K562 (cell line): ENCODE data around the gene PPIL6. TPM values are rescaled to one million over a fixed set of nuclear protein-coding genes. Genes with fewer than 3 reads are reported as not detected.

Experiments
- ATAC-seq: fragments of 200-7000 bp; cut with Tn5 transposase; 3 replicates; pipeline ENCODE4 v1.9.1; 2020; ENCODE audit warnings: moderate library complexity
- BruUV-seq: library from RNA; stranded (reverse); fragments of 400-500 nt; replicated peaks from 2 replicates; lab custom pipeline; 2021; lab: Mats Ljungman, UMichigan
- CTCF ChIA-PET: fragments of 300-600 bp; formaldehyde crosslinking; extraction: SDS; loops from one replicate; lab custom pipeline; 2021; ENCODE audit warnings: low intra/inter-chr PET ratio; lab: Yijun Ruan, JAX
- POLR2A ChIA-PET: fragments of 300-600, 350-650 bp; sonication (Branson Sonifier 250); formaldehyde crosslinking; extraction: SDS; loops from one replicate; lab custom pipeline; 2021; ENCODE audit warnings: antibody characterized with exemption, inconsistent platforms; lab: Yijun Ruan, JAX
- DNase-seq, 4 experiments: peaks; one replicate each; pipeline versions ENCODE4 v3.0.0 to v3.0.0-alpha.2; 2011 to 2018; ENCODE audit warnings: low spot score in 3 of 4, mixed read lengths in 3 of 4; ENCODE audit errors: extremely low read depth in 1 of 4
- FAIRE-seq: peaks from 2 replicates; lab custom pipeline; 2011; peaks lifted over from hg19 to GRCh38; lab: Jason Lieb, UNC
- H2AFZ ChIP-seq: 2 replicates; pipeline ENCODE4 v1.6.0; 2011; ENCODE audit warnings: low read depth, low read length, control low read depth, inconsistent platforms
- H3K27ac ChIP-seq: fragments of 200-600 bp; 3 replicates; pipeline ENCODE4 v1.8.0; 2011; ENCODE audit warnings: low read depth, mild to moderate bottlenecking, control low read depth, inconsistent platforms, low read length, moderate library complexity, mixed read lengths; ENCODE audit errors: extremely low read depth
- H3K27me3 ChIP-seq, 2 experiments: fragments of 300-600 bp in 1 of 2; 2 replicates in 1 of 2; 3 replicates in 1 of 2; pipeline versions ENCODE4 v1.6.0 to v1.8.0; 2011; ENCODE audit warnings: inconsistent platforms in 2 of 2, low read length in 2 of 2, mild to moderate bottlenecking in 1 of 2, mixed read lengths in 1 of 2, moderate library complexity in 1 of 2; ENCODE audit not compliant: control insufficient read depth in 2 of 2, insufficient read depth in 2 of 2
- H3K36me3 ChIP-seq: fragments of 300-600 bp; 3 replicates; pipeline ENCODE4 v1.8.0; 2011; ENCODE audit warnings: mild to moderate bottlenecking, low read length, inconsistent platforms; ENCODE audit not compliant: control insufficient read depth, insufficient read depth
- H3K4me1 ChIP-seq, 2 experiments: fragments of 200-600 bp in 1 of 2; replicated peaks in 1 of 2; 2 replicates in 1 of 2; 3 replicates in 1 of 2; pipeline versions ENCODE4 v1.5.1 to v1.8.0; 2011; ENCODE audit warnings: inconsistent platforms in 2 of 2, low read length in 2 of 2, mild to moderate bottlenecking in 1 of 2, mixed read lengths in 1 of 2, moderate library complexity in 1 of 2; ENCODE audit not compliant: control insufficient read depth in 2 of 2, insufficient read depth in 2 of 2
- H3K4me2 ChIP-seq: 2 replicates; pipeline ENCODE4 v1.6.1; 2011; ENCODE audit warnings: low read length, control low read depth, inconsistent platforms, mixed read lengths; ENCODE audit not compliant: insufficient read depth
- H3K4me3 ChIP-seq: fragments of 200-600 bp; sonication (generic), shearing (Covaris generic); 2 replicates; pipeline ENCODE4 v1.5.1; 2016; ENCODE audit warnings: control low read depth, inconsistent platforms
- H3K79me2 ChIP-seq: fragments of 200-600 bp; 3 replicates; pipeline ENCODE4 v1.8.0; 2011; ENCODE audit warnings: low read length, inconsistent platforms; ENCODE audit not compliant: control insufficient read depth, insufficient read depth
- H3K9ac ChIP-seq, 2 experiments: 2 replicates each; pipeline versions ENCODE4 v1.6.0 to v1.6.1; 2011; ENCODE audit warnings: low read depth in 2 of 2, low read length in 2 of 2, control low read depth in 1 of 2, inconsistent platforms in 1 of 2, mild to moderate bottlenecking in 1 of 2, mixed read lengths in 1 of 2; ENCODE audit not compliant: insufficient read depth in 1 of 2
- H3K9me1 ChIP-seq: one replicate; pipeline ENCODE4 v1.6.0; 2011; ENCODE audit warnings: inconsistent platforms, mild to moderate bottlenecking, low read length, moderate library complexity; ENCODE audit not compliant: control insufficient read depth, insufficient read depth
- H3K9me3 ChIP-seq: replicated peaks from 2 replicates; pipeline ENCODE4 v1.5.1; 2011; ENCODE audit warnings: low read depth, low read length, inconsistent platforms; ENCODE audit not compliant: control insufficient read depth, insufficient read depth
- H4K20me1 ChIP-seq: replicated peaks from 2 replicates; pipeline ENCODE4 v1.6.1; 2011; ENCODE audit warnings: low read length, inconsistent platforms, mixed read lengths; ENCODE audit not compliant: control insufficient read depth, insufficient read depth
- NCOA4 ChIP-seq: fragments of 450-650 bp; IDR thresholded peaks from 2 replicates; pipeline ENCODE4 v1.6.1; 2018; ENCODE audit warnings: mild to moderate bottlenecking; ENCODE audit not compliant: partially characterized antibody
- SRSF9 ChIP-seq: fragments of 200-400 bp; formaldehyde crosslinking; IDR thresholded peaks from 2 replicates; pipeline ENCODE4 v1.6.1; 2017; ENCODE audit warnings: low read depth, low read length, borderline replicate concordance
- ZHX1 ChIP-seq: fragments of 150-350 bp; conservative IDR thresholded peaks from 2 replicates; pipeline ENCODE4 v1.6.1; 2014; ENCODE audit warnings: low read length
- WGBS: fragments of 100-300 bp; shearing (Covaris generic); methylation state at CpG from one replicate; pipeline ENCODE4 v1.1.6; 2016; ENCODE audit warnings: low coverage, mixed read lengths; ENCODE audit not compliant: insufficient coverage; ENCODE audit errors: missing lambda C conversion rate; 5-methylcytosine and 5-hydroxymethylcytosine counted together
- in situ Hi-C: fragments of 300-500 bp; cut with MboI; formaldehyde crosslinking; loops from 4 replicates; pipeline ENCODE4 v1.15.0; 2018; ENCODE audit warnings: inconsistent platforms, mixed read lengths
- intact Hi-C: fragments of 100-400 bp; cut with micrococcal nuclease; formaldehyde crosslinking; loops from 2 replicates; pipeline ENCODE4 v1.14.2; 2022
- polyA plus RNA-seq, 8 experiments: library from polyadenylated mRNA; depleted of rRNA in 4 of 8; stranded (reverse) in 5 of 8; unstranded in 3 of 8; fragments of >200 nt; fragmentation: Nextera tagmentation in 2 of 8; fragmentation: Illumina TruSeq in 1 of 8; extraction: Ambion mirVana in 2 of 8; extraction: Trizol in 1 of 8; gene quantifications; 2 replicates each; pipeline versions ENCODE4 v1.2.1 to v1.2.3, GENCODE V29; 2011 to 2014; ENCODE audit warnings: inconsistent platforms in 1 of 8, missing spikeins in 1 of 8
- total RNA-seq, 7 experiments: library from RNA; depleted of rRNA in 6 of 7; stranded (reverse); fragments of >200 nt in 6 of 7; fragmentation: Illumina TruSeq in 2 of 7; extraction: Trizol in 2 of 7; gene quantifications; 2 replicates each; pipeline versions ENCODE4 v1.2.1 to v1.2.3, GENCODE V29; 2011 to 2021; ENCODE audit warnings: low replicate concordance in 1 of 7

Gene PPIL6
- total and polyA plus RNA-seq, 9 of the 15 experiments (the other 6 are each of a cell fraction or from before 2014, with no cell fraction given), result 0.03 to 0.98 (median 0.41) TPM; not detected in 1

- WGBS, result 94% methylated on average over 2 of the region's 2 CpGs
- no TSS peak for BruUV-seq
- H3K9me3 ChIP-seq, result no peaks in the 10 kb centered on the region
- DNase-seq (no peak), ATAC-seq (no peak)
- H3K9me1 ChIP-seq, result no peaks in the 10 kb centered on the region
- H3K9ac ChIP-seq, result peak overlapping the region in 1 of 2 experiments; percentile 70; a peak in 2 of 4 replicates
- TF ChIP-seq ZHX1, result no peak
- TF ChIP-seq SRSF9, result no peak
- no peak for TF ChIP-seq NCOA4
- TF ChIP-seq, all 486 proteins: peak for 0
- peaks cover 5 to 49% of the 10 kb centered on the region in 2 experiments; a peak in 4 of 5 replicates for H3K4me1 ChIP-seq
- ChIA-PET POLR2A (interaction anchor here (0.9 to 8.2 kb wide), 4 partner anchors 9 to 70 kb away, joined by 3 to 92 read pairs (median 6); partner anchors contain the start of genes CD164, PPIL6 and SMPD2), CTCF (no interaction called here)
- H3K79me2 ChIP-seq, result no peaks in the 10 kb centered on the region
- in situ Hi-C loops (no loop called here), intact Hi-C loops (no loop called here)
- no peak overlapping the region for H2AFZ ChIP-seq
- no peak for FAIRE-seq
- no peak overlapping the region for H3K4me3 ChIP-seq
- no peaks in the 10 kb centered on the region for H3K36me3 ChIP-seq
- H3K4me2 ChIP-seq, result no peak overlapping the region
- no peaks in the 10 kb centered on the region for H4K20me1 ChIP-seq
- H3K27me3 ChIP-seq, result no peaks in the 10 kb centered on the region
- H3K27ac ChIP-seq, result no peak overlapping the region
Observed at GRCh38 chr6:109453156-109453555, 12.7 kb upstream of the PPIL6 start.
